Activated naive CD8-positive, alpha-beta T cell treated with anti-CD3 and anti-CD28 coated beads, Interleukin-2, amount 50 U/mL, for 24 hours (primary cell): ENCODE data around the gene C10orf105.

Source experiments
- ATAC-seq: fragments of 150-1000 bp; cut with Tn5 transposase; one replicate; pipeline ENCODE4 v1.10.0; 2021
- DNase-seq: peaks from one replicate; pipeline ENCODE4 v3.0.0; 2021
- H3K27ac Mint-ChIP-seq: one replicate; pipeline ENCODE4 v1.8.0; 2021; ENCODE audit warnings: mild to moderate bottlenecking, mixed read lengths
- H3K27me3 Mint-ChIP-seq: one replicate; pipeline ENCODE4 v1.8.0; 2021; ENCODE audit warnings: mixed read lengths
- H3K36me3 Mint-ChIP-seq: one replicate; pipeline ENCODE4 v1.8.0; 2021; ENCODE audit warnings: low read depth, mixed read lengths
- H3K4me1 Mint-ChIP-seq: one replicate; pipeline ENCODE4 v1.8.0; 2021; ENCODE audit warnings: mixed read lengths
- H3K4me3 Mint-ChIP-seq: one replicate; pipeline ENCODE4 v1.8.0; 2021; ENCODE audit warnings: mild to moderate bottlenecking, moderate library complexity, mixed read lengths
- H3K9me3 Mint-ChIP-seq: one replicate; pipeline ENCODE4 v1.8.0; 2021; ENCODE audit warnings: mixed read lengths

C10orf105 gene

DNA sequence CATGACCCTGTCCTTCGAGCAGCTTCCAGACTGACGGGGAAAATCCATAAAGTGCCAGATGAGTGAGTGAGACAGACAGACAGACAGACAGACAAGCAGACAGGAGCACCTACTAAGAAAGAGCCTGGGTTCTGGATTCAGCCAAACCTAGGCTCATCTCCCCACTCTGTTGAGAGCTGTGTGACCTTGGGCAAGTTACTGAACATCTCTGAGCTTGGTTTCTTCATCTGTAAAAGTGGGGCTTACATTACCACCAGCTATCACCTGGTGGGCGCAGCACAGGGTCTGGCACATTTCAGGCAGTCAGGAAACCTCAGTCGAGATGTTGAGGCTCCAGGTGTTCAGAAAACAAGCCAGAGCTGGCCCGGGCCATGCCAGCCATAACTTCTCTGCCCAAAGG is 37.6 kb downstream of the C10orf105 start:
- Mint-ChIP-seq H3K4me1 (peaks cover 7% of the 10 kb centered on the region), H3K27ac (no peak overlapping the region), H3K4me3 (no peak overlapping the region), H3K9me3 (no peaks in the 10 kb centered on the region), H3K36me3 (no peaks in the 10 kb centered on the region), H3K27me3 (peaks cover 5% of the 10 kb centered on the region)
- ATAC-seq = no peak
- no peak for DNase-seq

DNA sequence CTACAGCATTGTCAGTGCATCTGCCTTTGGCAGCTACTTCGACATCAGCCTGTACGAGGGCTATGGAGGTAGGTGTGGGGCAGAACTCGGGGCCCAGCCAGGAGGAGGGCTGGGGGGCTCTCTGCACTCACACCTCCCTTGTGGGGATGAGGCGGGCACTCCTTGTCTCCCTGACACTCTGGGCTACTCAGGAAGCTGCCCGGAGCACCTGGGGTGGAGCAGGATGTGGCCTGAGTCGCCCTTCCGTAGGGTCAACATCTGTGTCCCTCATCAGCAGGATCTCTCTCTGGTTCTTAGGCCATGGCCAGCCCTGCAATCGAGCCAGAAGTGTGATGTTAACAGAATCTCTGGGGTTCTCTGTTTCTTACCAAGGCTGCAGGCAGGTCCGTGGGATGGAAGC is 40.2 kb downstream of the C10orf105 start:
- no peaks in the 10 kb centered on the region for H3K9me3 Mint-ChIP-seq
- no peak overlapping the region for H3K4me3 Mint-ChIP-seq
- no peak for ATAC-seq
- no peaks in the 10 kb centered on the region for H3K36me3 Mint-ChIP-seq
- H3K27me3 Mint-ChIP-seq = peaks cover 3% of the 10 kb centered on the region
- H3K4me1 Mint-ChIP-seq = peaks cover 4% of the 10 kb centered on the region
- no peak overlapping the region for H3K27ac Mint-ChIP-seq
- no peak for DNase-seq

DNA sequence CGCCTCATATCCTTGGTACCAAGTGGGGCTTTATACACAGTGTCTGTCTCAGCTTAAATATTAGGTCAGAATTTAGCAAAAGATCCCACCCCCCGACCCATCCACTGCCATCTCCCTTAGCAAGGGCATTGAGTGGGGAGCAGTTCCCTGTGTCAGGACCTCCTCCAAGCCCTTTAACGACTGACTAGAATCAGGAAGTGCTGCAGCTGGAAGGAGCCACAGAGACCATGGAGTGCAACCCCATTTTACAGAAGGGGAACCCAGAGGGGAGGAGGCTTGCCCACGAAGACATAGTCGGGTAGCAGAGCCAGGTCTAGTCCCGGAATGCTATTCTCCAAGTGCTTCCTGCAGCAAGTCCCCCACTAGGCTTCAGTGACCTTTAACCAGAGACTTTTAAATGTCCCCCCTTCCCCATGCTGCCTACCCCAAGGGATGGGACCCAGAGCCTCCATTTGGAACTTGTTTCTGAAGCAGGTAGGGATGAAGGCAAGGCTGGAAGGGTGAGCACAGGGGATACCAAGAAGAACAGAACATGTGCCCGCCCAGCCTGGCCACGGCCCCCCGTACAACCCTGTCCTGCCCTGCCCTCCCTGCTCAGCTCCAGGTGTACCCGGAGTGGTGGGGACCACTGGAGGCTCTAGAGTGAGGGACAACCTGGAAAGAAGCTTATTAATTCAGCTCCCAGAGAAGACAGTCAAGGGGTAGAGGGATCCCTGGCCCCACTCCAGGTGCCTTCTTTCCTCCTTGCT is 41.3 kb downstream of the C10orf105 start:
- Mint-ChIP-seq H3K9me3 (no peaks in the 10 kb centered on the region), H3K36me3 (no peaks in the 10 kb centered on the region), H3K4me3 (no peak overlapping the region), H3K27me3 (peaks cover 3% of the 10 kb centered on the region), H3K27ac (no peak overlapping the region), H3K4me1 (no peaks in the 10 kb centered on the region)
- ATAC-seq (no peak), DNase-seq (no peak)

DNA sequence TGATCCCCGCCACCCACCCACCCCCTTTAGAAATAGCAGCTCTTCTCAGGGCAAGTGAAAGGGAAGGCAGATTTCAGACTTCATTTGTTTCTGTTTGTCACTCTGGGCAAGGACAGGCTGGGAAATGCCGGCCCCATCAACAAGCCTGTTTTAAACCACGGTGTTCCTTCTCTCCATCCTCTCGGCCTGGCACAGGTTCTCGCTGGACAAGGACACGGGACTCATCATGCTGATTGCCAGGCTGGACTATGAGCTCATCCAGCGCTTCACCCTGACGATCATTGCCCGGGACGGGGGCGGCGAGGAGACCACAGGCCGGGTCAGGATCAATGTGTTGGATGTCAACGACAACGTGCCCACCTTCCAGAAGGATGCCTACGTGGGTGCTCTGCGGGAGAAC is 42.3 kb downstream of the C10orf105 start:
- Mint-ChIP-seq H3K36me3 (no peaks in the 10 kb centered on the region), H3K9me3 (no peaks in the 10 kb centered on the region), H3K4me3 (no peak overlapping the region), H3K27ac (no peak overlapping the region), H3K4me1 (no peaks in the 10 kb centered on the region), H3K27me3 (peaks cover 3% of the 10 kb centered on the region)
- DNase-seq = no peak
- no peak for ATAC-seq

DNA sequence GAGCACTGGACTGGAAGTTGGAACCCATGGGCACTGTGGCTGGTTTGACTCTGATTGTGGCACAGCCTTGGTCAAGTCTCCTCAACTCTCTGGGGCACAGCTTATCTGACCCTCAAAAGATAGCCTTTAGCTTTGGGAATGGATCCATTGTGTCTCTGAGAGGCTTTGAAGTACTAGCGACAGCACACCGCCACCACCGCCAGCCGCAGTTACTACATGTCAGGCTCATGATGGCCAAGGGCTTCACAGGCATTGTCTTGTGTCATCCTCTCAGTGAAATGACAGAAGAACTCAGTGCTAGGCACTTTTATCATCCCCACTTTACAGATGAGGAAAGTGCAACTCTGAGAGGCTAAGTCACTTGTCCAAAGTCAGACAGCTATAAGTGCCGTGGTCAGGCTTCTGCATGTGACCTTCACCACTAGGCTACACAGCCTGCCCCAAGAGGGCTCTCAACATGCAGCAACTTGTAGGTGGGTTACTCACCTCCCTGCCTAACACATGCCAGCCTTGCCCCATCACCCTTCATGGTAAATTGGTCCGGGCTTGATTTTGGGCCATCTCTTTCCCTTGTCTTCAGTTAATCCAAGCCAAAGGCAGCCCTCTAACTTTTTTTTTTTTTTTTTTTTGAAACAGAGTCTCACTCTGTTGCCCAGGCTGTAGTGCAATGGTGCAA is 44.1 kb downstream of the C10orf105 start:
- H3K27ac Mint-ChIP-seq = no peak overlapping the region
- no peak overlapping the region for H3K4me3 Mint-ChIP-seq
- ATAC-seq (no peak), DNase-seq (no peak)
- H3K9me3 Mint-ChIP-seq = no peaks in the 10 kb centered on the region
- no peaks in the 10 kb centered on the region for H3K4me1 Mint-ChIP-seq
- peaks cover 3% of the 10 kb centered on the region for H3K27me3 Mint-ChIP-seq
- no peaks in the 10 kb centered on the region for H3K36me3 Mint-ChIP-seq

DNA sequence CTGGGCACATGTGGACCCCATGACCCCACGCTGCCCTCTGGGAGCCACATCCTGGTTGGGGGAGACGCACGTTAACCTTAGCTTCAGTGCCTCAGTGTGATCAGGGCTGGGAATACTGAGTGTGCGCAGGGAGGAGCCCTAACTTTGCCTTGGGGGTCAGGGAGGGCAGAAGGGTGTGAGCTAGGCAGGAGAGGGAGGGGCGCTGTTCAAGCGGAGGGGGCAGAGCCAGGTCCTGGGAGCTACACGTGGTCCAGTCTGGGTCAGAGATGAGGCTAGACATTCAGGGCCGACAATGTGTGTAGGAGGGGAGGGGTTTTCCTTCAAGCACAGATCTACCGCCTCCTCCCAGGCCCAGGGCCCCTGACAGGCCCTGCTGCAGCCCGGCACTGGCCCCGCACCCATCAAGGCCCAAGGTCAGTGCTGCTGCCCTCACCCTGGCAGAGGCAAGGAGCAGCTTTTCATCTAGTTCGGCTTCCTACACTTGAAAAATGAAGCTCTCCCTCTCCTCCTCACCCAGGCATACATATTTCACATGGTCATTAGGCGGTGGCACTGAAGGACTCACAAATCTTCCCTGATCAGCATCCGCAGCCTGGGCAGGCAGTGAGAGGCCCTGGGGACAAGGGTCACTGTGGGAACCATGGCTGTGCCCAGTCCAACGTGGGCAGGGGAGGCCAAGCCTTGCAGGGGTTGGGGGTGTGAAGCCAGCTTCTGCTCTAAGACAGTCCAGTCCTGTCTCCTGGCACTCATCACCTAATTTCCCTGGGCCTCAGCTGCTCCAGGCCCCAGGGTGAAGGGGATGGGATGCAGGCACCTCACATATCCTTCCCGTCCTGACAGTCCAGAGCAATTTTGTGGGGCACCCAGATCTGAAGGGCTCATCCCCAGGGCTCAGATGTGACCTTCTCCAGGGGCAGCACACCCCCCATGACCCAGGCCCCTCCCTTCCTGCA is 47.3 kb downstream of the C10orf105 start:
- Mint-ChIP-seq H3K36me3 (no peaks in the 10 kb centered on the region), H3K27me3 (peaks cover 1% of the 10 kb centered on the region), H3K27ac (no peak overlapping the region), H3K4me3 (no peak overlapping the region), H3K9me3 (no peaks in the 10 kb centered on the region), H3K4me1 (peaks cover 6% of the 10 kb centered on the region)
- DNase-seq (no peak), ATAC-seq (no peak)

DNA sequence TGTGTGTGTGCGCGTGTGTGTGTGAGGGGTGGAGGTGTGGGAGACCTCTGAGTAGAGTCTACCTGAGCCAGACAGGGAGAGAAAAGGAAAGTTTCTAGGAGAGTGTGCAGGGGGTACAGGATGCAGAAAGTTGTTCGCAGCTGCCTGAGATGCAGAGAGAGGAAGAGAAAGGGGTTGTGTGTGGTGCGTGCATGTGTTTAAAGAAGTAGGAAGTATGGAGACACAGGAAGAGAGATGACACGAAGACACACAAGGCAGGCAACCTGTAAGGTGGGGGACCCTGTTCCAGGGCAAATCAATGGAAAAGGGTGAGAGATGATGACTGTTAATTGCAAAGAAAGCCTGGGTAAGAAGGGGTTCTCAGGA is 52.2 kb downstream of the C10orf105 start:
- H3K27ac Mint-ChIP-seq = no peak overlapping the region
- no peaks in the 10 kb centered on the region for H3K9me3 Mint-ChIP-seq
- DNase-seq (no peak), ATAC-seq (no peak)
- H3K27me3 Mint-ChIP-seq = no peaks in the 10 kb centered on the region
- no peaks in the 10 kb centered on the region for H3K36me3 Mint-ChIP-seq
- H3K4me3 Mint-ChIP-seq = no peak overlapping the region
- peaks cover 13% of the 10 kb centered on the region for H3K4me1 Mint-ChIP-seq

DNA sequence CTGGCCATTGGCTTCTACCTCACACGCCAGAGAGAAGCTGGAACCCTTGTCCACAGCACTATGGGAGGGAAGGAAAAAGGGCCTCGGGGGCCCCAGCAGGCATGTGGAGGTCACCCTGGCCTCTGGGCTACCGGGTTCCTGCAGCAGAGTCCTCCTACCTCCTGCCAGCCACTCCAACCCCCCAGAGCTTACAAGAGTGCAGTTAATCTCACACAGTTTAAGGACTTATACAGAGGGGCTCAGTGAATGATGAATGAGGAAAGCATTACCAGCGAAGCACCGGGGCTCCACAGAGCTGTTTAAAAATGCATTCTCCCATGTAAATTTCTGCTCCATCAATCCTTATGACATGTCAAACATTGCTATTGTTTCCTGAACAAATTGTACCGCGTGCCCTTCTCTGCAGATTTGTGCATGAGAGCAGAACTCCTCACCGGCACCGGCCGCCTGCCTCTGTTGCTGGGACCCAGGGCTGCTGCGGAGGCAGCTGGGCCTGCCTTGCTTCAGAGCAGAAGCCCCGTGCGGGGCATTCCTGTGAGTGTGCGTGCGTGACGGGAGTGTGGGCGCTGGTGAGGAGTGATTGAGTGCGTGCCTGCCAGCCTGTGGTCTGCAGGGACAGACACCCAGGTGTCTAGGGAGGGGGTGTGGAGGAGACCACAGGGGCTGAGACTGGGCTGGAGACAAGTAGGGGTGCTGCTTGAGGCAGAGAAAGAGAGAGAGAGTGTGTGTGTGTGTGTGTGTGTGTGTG is 52.8 kb downstream of the C10orf105 start:
- no peak overlapping the region for H3K27ac Mint-ChIP-seq
- ATAC-seq (peak; percentile 38), DNase-seq (peak; percentile 25)
- no peak overlapping the region for H3K4me3 Mint-ChIP-seq
- H3K36me3 Mint-ChIP-seq = no peaks in the 10 kb centered on the region
- H3K4me1 Mint-ChIP-seq = peaks cover 13% of the 10 kb centered on the region
- no peaks in the 10 kb centered on the region for H3K9me3 Mint-ChIP-seq
- H3K27me3 Mint-ChIP-seq = no peaks in the 10 kb centered on the region

DNA sequence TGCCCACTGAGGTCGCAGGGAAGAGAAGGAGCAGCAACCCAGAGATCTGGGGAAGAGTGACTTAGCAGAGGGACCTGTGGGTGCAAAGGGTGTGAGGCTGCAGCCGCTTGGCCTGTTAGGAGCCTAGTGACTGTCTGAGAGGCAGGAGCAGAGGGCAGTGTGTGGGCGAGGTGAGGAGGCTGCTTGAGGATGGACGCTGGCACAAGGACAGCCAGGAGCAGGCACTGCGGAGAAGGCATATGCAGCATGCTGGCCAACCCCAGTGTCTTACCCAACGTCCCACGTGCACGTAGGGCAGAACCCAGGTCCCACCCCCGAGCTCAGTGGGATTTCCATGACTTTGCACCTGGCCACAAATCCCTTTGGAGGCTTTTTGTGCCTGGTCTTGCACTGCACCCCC is 54.1 kb downstream of the C10orf105 start:
- H3K27me3 Mint-ChIP-seq = no peaks in the 10 kb centered on the region
- DNase-seq = no peak
- H3K4me3 Mint-ChIP-seq = no peak overlapping the region
- no peak for ATAC-seq
- no peak overlapping the region for H3K27ac Mint-ChIP-seq
- H3K4me1 Mint-ChIP-seq = peaks cover 13% of the 10 kb centered on the region
- no peaks in the 10 kb centered on the region for H3K36me3 Mint-ChIP-seq
- H3K9me3 Mint-ChIP-seq = no peaks in the 10 kb centered on the region

DNA sequence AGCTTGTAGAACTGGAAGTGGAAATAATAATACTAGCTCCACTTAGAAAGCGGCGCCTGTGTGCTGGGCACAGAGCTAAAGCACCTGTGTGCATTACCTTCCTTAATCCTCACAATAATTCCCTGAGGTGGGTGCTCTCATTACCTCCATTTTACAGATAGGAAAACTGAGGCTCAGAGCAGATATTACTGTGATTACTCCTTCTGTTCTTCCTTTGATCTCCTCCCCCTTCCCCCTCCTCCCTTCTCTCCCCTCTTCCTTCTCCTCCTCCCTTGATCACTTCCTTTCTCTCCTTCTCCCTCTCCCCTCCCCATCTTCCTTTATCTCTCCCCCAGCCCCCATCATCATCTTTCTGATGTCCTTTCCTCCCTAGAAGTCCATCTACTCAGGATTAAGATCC is 55.0 kb downstream of the C10orf105 start:
- Mint-ChIP-seq H3K9me3 (no peaks in the 10 kb centered on the region), H3K27me3 (no peaks in the 10 kb centered on the region), H3K27ac (no peak overlapping the region), H3K36me3 (no peaks in the 10 kb centered on the region), H3K4me3 (no peak overlapping the region), H3K4me1 (peaks cover 13% of the 10 kb centered on the region)
- DNase-seq (no peak), ATAC-seq (no peak)

DNA sequence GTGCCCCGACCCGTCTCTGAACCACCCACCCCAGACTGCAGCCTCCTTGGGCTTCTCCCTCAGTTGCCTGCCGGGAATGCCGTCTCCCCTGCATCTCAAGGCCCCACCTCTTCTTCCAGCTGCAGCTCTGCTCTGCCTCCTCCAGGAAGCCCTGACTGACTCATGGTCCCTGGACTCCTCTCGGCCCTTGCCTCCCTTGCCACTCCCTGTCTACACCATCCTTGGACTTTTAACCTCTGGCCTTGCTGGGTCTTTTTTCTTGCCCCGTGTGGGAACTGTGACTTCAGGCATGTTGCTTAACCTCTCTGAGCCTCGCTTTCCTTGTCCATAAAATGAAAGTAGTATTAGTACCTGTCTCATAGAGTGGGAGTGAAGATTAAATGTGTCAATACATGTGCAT is 56.3 kb downstream of the C10orf105 start:
- H3K9me3 Mint-ChIP-seq = no peaks in the 10 kb centered on the region
- no peak for DNase-seq
- no peaks in the 10 kb centered on the region for H3K36me3 Mint-ChIP-seq
- H3K4me3 Mint-ChIP-seq = no peak overlapping the region
- ATAC-seq = no peak
- H3K4me1 Mint-ChIP-seq = peaks cover 13% of the 10 kb centered on the region
- H3K27me3 Mint-ChIP-seq = no peaks in the 10 kb centered on the region
- no peak overlapping the region for H3K27ac Mint-ChIP-seq

DNA sequence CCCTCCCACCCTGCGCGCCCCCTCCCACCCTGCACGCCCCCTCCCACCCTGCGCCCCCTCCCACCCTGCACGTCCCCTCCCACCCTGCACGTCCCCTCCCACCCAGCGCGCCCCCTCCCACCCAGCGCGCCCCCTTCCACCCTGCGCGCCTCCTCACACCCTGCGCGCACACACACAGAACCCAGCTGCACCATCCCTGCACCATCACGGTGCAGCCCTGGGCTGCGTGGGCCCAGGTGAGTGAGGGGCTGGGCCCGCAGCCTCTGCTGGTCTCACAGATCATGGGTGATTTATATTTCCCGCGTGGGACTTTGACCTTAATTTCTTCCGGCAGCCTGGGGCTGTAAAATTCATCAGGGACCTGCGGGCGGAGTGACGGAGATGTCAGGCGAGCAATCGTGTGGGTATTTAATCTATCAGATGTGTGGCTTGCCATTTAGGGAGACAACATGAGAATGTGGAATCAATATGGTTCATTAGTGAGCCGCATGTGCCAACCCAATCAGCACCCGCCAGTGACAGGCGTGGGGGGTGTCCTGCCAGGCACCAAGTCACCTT is 57.7 kb downstream of the C10orf105 start:
- Mint-ChIP-seq H3K4me3 (no peak overlapping the region), H3K4me1 (peaks cover 3% of the 10 kb centered on the region), H3K9me3 (no peaks in the 10 kb centered on the region), H3K27me3 (no peaks in the 10 kb centered on the region), H3K27ac (peak overlapping the region; percentile 35), H3K36me3 (no peaks in the 10 kb centered on the region)
- ATAC-seq = no peak
- DNase-seq = no peak
